B cell (primary cell): ENCODE data around the gene KRTAP21-2. TPM values are rescaled to one million over a fixed set of nuclear protein-coding genes. Genes with fewer than 3 reads are reported as not detected.

Source experiments
- ATAC-seq: fragments of 200-7000 bp; cut with Tn5 transposase; one replicate; pipeline ENCODE4 v1.10.0; 2021; ENCODE audit warnings: low read depth, mild to moderate bottlenecking, moderate number of reproducible peaks, moderate library complexity
- CTCF ChIA-PET: fragments of 350-600 bp; sonication (Branson Sonifier 250); formaldehyde crosslinking; loops from one replicate; lab custom pipeline; 2021; ENCODE audit warnings: antibody characterized with exemption, inconsistent platforms; lab: Charles Lee
- POLR2A ChIA-PET: fragments of 350-600 bp; sonication (Branson Sonifier 250); formaldehyde crosslinking; loops from one replicate; lab custom pipeline; 2021; ENCODE audit warnings: antibody characterized with exemption; lab: Charles Lee
- DNase-seq: peaks from one replicate; pipeline ENCODE4 v3.0.0; 2013
- H2AFZ ChIP-seq: 2 replicates; pipeline ENCODE4 v1.6.1; 2012; ENCODE audit warnings: mild to moderate bottlenecking, low read depth, low read length; ENCODE audit not compliant: insufficient read depth, poor library complexity, severe bottlenecking
- H3K27ac ChIP-seq, 2 donors: 1 replicate in 1 of 2; 2 replicates in 1 of 2; pipeline ENCODE4 v1.5.1; 2012 to 2013; ENCODE audit warnings: low read length in 2 of 2, mild to moderate bottlenecking in 2 of 2, moderate library complexity in 1 of 2
- H3K27me3 ChIP-seq, 4 experiments: fragments of 200-600 bp in 1 of 4; sonication (generic) in 1 of 4; replicated peaks in 1 of 4; 1 replicate in 2 of 4; 2 replicates in 2 of 4; pipeline versions ENCODE4 v1.6.1 to v1.7.0; 2013 to 2016; ENCODE audit warnings: low read length in 3 of 4, mild to moderate bottlenecking in 2 of 4, mixed read lengths in 1 of 4, moderate library complexity in 1 of 4; ENCODE audit not compliant: insufficient read depth in 4 of 4, control insufficient read depth in 3 of 4; ENCODE audit errors: control extremely low read depth in 1 of 4
- H3K36me3 ChIP-seq, 2 experiments: replicated peaks in 1 of 2; 1 replicate in 1 of 2; 2 replicates in 1 of 2; pipeline versions ENCODE4 v1.6.1 to v1.7.1; 2013; ENCODE audit warnings: low read length in 1 of 2; ENCODE audit not compliant: insufficient read depth in 2 of 2, control insufficient read depth in 1 of 2; ENCODE audit errors: control extremely low read depth in 1 of 2, extremely low read depth in 1 of 2
- H3K4me1 ChIP-seq, 2 donors: fragments of 200-600 bp in 1 of 2; sonication (generic) in 1 of 2; 1 replicate in 1 of 2; 2 replicates in 1 of 2; pipeline versions ENCODE4 v1.5.1 to v1.6.1; 2013 to 2017; ENCODE audit warnings: low read length in 2 of 2; ENCODE audit not compliant: control insufficient read depth in 2 of 2, insufficient read depth in 2 of 2
- H3K4me2 ChIP-seq: replicated peaks from 2 replicates; pipeline ENCODE3; 2012; ENCODE audit warnings: mild to moderate bottlenecking, low read depth, low read length; ENCODE audit not compliant: poor library complexity, severe bottlenecking
- H3K4me3 ChIP-seq, 5 experiments: fragments of 200-600 bp in 1 of 5; sonication (generic) in 1 of 5; 1 replicate in 3 of 5; 2 replicates in 2 of 5; pipeline versions ENCODE4 v1.5.1 to v1.7.0; 2011 to 2016; ENCODE audit warnings: low read length in 4 of 5, mild to moderate bottlenecking in 4 of 5, low read depth in 2 of 5, control low read depth in 1 of 5, moderate library complexity in 1 of 5; ENCODE audit not compliant: insufficient read depth in 1 of 5; ENCODE audit errors: control extremely low read depth in 1 of 5, extremely low read depth in 1 of 5
- H3K79me2 ChIP-seq: fragments of 200-600 bp; sonication (generic); one replicate; pipeline ENCODE4 v1.6.0; 2016; ENCODE audit warnings: low read length; ENCODE audit not compliant: control insufficient read depth, insufficient read depth
- H3K9ac ChIP-seq: fragments of 200-600 bp; sonication (generic); 2 replicates; pipeline ENCODE4 v1.6.1; 2017; ENCODE audit warnings: mild to moderate bottlenecking, low read length, moderate library complexity
- H3K9me3 ChIP-seq, 3 donors: one replicate each; pipeline versions ENCODE4 v1.6.1 to v1.7.1; 2013; ENCODE audit warnings: low read length in 2 of 3; ENCODE audit not compliant: control insufficient read depth in 2 of 3, insufficient read depth in 1 of 3; ENCODE audit errors: control extremely low read depth in 1 of 3
- H4K20me1 ChIP-seq: 2 replicates; pipeline ENCODE4 v1.6.0; 2012; ENCODE audit warnings: mild to moderate bottlenecking, low read length; ENCODE audit not compliant: insufficient read depth, control insufficient read depth, poor library complexity, severe bottlenecking
- H3K27ac Mint-ChIP-seq: one replicate; pipeline ENCODE4 v1.8.0; 2021; ENCODE audit warnings: mixed read lengths
- H3K27me3 Mint-ChIP-seq: one replicate; pipeline ENCODE4 v1.8.0; 2021; ENCODE audit warnings: mixed read lengths
- H3K4me1 Mint-ChIP-seq: one replicate; pipeline ENCODE4 v1.8.0; 2021; ENCODE audit warnings: mixed read lengths
- H3K4me3 Mint-ChIP-seq: one replicate; pipeline ENCODE4 v1.8.0; 2021; ENCODE audit warnings: mixed read lengths
- H3K9me3 Mint-ChIP-seq: one replicate; pipeline ENCODE4 v1.8.0; 2022; ENCODE audit warnings: mixed read lengths; ENCODE audit not compliant: insufficient read depth
- CTCF ChIP-seq: fragments of 200-600 bp; IDR thresholded peaks from one replicate; pipeline ENCODE4 v1.8.0; 2022; ENCODE audit warnings: antibody characterized with exemption, mild to moderate bottlenecking
- EZH2 ChIP-seq: IDR thresholded peaks from 2 replicates; pipeline ENCODE4 v1.6.1; 2012; ENCODE audit warnings: borderline replicate concordance, low read depth, mild to moderate bottlenecking, moderate library complexity, low read length; ENCODE audit not compliant: insufficient read depth, poor library complexity, severe bottlenecking
- WGBS: methylation state at CpG from one replicate; pipeline ENCODE4 v1.1.5; 2013; ENCODE audit warnings: missing lambda C conversion rate; ENCODE audit not compliant: insufficient coverage; 5-methylcytosine and 5-hydroxymethylcytosine counted together
- intact Hi-C: fragments of 100-400 bp; cut with micrococcal nuclease; formaldehyde crosslinking; loops from one replicate; pipeline ENCODE4 v1.10.0; 2022
- polyA plus RNA-seq: library from polyadenylated mRNA; depleted of rRNA; stranded (reverse); fragments of >200 nt; gene quantifications from 2 replicates; pipeline ENCODE4 v1.2.3, GENCODE V29; 2012
- total RNA-seq, 2 donors: library from RNA; stranded (reverse); fragments of 120-200 nt in 1 of 2; gene quantifications; 1 replicate in 1 of 2; 2 replicates in 1 of 2; pipeline versions ENCODE4 v1.2.3 to v1.2.4, GENCODE V29; 2013 to 2022

The KRTAP21-2 gene
- total and polyA plus RNA-seq, 2 donors (not counting 1 experiment from before 2014, with no cell fraction given), result not detected

GRCh38 chr21:30779249-30779648 is 32.2 kb upstream of the KRTAP21-2 start:
- no peak for ATAC-seq
- WGBS, result no CpG with 5 or more reads among the region's 1 CpG
- Histone ChIP-seq H4K20me1 (no peaks in the 10 kb centered on the region), H3K9me3 (no peaks in the 10 kb centered on the region), H3K79me2 (no peaks in the 10 kb centered on the region), H3K4me2 (no peak overlapping the region), H3K27me3 (no peaks in the 10 kb centered on the region), H3K36me3 (no peaks in the 10 kb centered on the region), H3K4me3 (no peak overlapping the region), H2AFZ (no peak overlapping the region), H3K27ac (no peak overlapping the region), H3K4me1 (no peaks in the 10 kb centered on the region), H3K9ac (no peak overlapping the region)
- Mint-ChIP-seq H3K27me3 (no peaks in the 10 kb centered on the region), H3K27ac (no peak overlapping the region), H3K9me3 (peaks cover 2% of the 10 kb centered on the region), H3K4me1 (no peaks in the 10 kb centered on the region), H3K4me3 (no peak overlapping the region)
- ChIA-PET POLR2A (no interaction called here), CTCF (no interaction called here)
- no peak for DNase-seq
- intact Hi-C loops, result no loop called here
- no peak for TF ChIP-seq CTCF

- Mint-ChIP-seq H3K9me3 (no peaks in the 10 kb centered on the region), H3K4me1 (no peaks in the 10 kb centered on the region), H3K27ac (no peak overlapping the region), H3K4me3 (no peak overlapping the region), H3K27me3 (no peaks in the 10 kb centered on the region)
- no peak overlapping the region for H3K27ac ChIP-seq
- no peak overlapping the region for H3K4me2 ChIP-seq
- H2AFZ ChIP-seq, result no peak overlapping the region
- H3K4me1 ChIP-seq, result no peaks in the 10 kb centered on the region
- no peak overlapping the region for H3K9ac ChIP-seq
- intact Hi-C loops, result no loop called here
- no peaks in the 10 kb centered on the region for H3K79me2 ChIP-seq
- H3K36me3 ChIP-seq, result no peaks in the 10 kb centered on the region
- ChIA-PET CTCF (no interaction called here), POLR2A (no interaction called here)
- no peaks in the 10 kb centered on the region for H3K27me3 ChIP-seq
- H3K4me3 ChIP-seq, result no peak overlapping the region
- ATAC-seq, result no peak
- no peaks in the 10 kb centered on the region for H3K9me3 ChIP-seq
- TF ChIP-seq EZH2 (no peak), CTCF (no peak)
- no peak for DNase-seq
- H4K20me1 ChIP-seq, result no peaks in the 10 kb centered on the region
- WGBS, result no CpG with 5 or more reads among the region's 4 CpGs
Measured at GRCh38 chr21:30769724-30770431, 22.8 kb upstream of the KRTAP21-2 start.
